HG03575 (cell line): ENCODE measurements around the gene ZNF652.
"Not testable (repeated sequence)": the region's sequence is repeated elsewhere in the genome, so short reads cannot be mapped to it uniquely, and the experiment has no call there.

Experiments
- ATAC-seq: cut with Tn5 transposase; IDR thresholded peaks from one replicate; pipeline ENCODE4 v1.9.1; 2021; ENCODE audit not compliant: unreplicated experiment, insufficient number of reproducible peaks, low FRiP score; ENCODE audit errors: extremely low read depth

The ZNF652 gene

GRCh38 chr17:49285716-49286115 lies 76.3 kb downstream of the ZNF652 start:
- no peak for ATAC-seq

- ATAC-seq = no peak
These were observed 81.1 kb downstream of the ZNF652 start for GRCh38 chr17:49280918-49281317.

- ATAC-seq = no peak
These were observed 82.0 kb downstream of the ZNF652 start for GRCh38 chr17:49280061-49280460.

- not testable (repeated sequence) for ATAC-seq
These were observed 82.6 kb downstream of the ZNF652 start for GRCh38 chr17:49279263-49280015.

GRCh38 chr17:49278076-49278475 lies 84.0 kb downstream of the ZNF652 start:
- ATAC-seq = no peak

GRCh38 chr17:49277638-49278037 lies 84.4 kb downstream of the ZNF652 start:
- no peak for ATAC-seq

- not testable (repeated sequence) for ATAC-seq
These were observed 86.1 kb downstream of the ZNF652 start for GRCh38 chr17:49275981-49276380.

- no peak for ATAC-seq
These were observed 92.7 kb downstream of the ZNF652 start for GRCh38 chr17:49269356-49269755.

GRCh38 chr17:49267912-49268311 lies 94.1 kb downstream of the ZNF652 start:
- no peak for ATAC-seq

GRCh38 chr17:49266233-49266632 lies 95.8 kb downstream of the ZNF652 start:
- no peak for ATAC-seq

GRCh38 chr17:49261540-49261939 lies 100.5 kb downstream of the ZNF652 start:
- ATAC-seq = not testable (repeated sequence)

GRCh38 chr17:49260817-49261291 lies 101.2 kb downstream of the ZNF652 start:
- ATAC-seq = no peak

- no peak for ATAC-seq
These were observed 101.8 kb downstream of the ZNF652 start for GRCh38 chr17:49260011-49260816.

GRCh38 chr17:49259663-49260010 lies 102.4 kb downstream of the ZNF652 start:
- ATAC-seq = no peak

- ATAC-seq = no peak
These were observed 103.7 kb downstream of the ZNF652 start for GRCh38 chr17:49258394-49258793.

GRCh38 chr17:49255125-49255524 lies 106.9 kb downstream of the ZNF652 start:
- ATAC-seq = no peak

- ATAC-seq = no peak
These were observed 108.0 kb downstream of the ZNF652 start for GRCh38 chr17:49254066-49254465.

- ATAC-seq = no peak
These were observed 109.8 kb downstream of the ZNF652 start for GRCh38 chr17:49252148-49252695.

GRCh38 chr17:49249890-49250522 lies 112.0 kb downstream of the ZNF652 start:
- ATAC-seq = no peak
